Anterior cingulate cortex (tissue), 58 donors: ENCODE data around the gene SOX5.
"Not testable (repeated sequence)": the region's sequence is repeated elsewhere in the genome, so short reads cannot be mapped to it uniquely, and the experiment has no call there.

Experiments
- DNase-seq, 58 donors: peaks; one replicate each; lab custom pipeline; 2025; lab: John Stamatoyannopoulos, UW

The SOX5 gene

DNA sequence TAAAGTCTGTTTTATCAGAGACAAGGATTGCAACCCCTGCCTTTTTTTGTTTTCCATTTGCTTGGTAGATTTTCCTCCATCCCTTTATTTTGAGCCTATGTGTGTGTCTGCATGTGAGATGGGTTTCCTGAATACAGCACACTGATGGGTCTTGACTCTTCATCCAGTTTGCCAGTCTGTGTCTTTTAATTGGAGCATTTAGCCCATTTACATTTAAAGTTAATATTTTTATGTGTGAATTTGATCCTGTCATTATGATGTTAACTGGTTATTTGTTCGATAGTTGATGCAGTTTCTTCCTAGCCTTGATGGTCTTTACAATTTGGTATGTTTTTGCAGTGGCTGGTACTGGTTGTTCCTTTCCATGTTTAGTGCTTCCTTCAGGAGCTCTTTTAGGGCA is 430.0 kb downstream of the SOX5 start:
- DNase-seq: not testable (repeated sequence)

DNA sequence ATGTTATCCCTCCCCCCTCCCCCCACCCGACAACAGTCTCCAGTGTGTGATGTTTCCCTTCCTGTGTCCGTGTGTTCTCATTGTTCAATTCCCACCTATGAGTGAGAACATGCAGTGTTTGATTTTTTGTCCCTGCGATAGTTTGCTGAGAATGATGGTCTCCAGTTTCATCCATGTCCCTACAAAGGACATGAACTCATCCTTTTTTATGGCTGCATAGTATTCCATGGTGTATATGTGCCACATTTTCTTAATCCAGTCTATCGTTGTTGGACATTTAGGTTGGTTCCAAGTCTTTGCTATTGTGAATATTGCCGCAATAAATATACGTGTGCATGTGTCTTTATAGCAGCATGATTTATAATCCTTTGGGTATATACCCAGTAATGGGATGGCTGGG is 433.7 kb downstream of the SOX5 start:
- DNase-seq: not testable (repeated sequence)

DNA sequence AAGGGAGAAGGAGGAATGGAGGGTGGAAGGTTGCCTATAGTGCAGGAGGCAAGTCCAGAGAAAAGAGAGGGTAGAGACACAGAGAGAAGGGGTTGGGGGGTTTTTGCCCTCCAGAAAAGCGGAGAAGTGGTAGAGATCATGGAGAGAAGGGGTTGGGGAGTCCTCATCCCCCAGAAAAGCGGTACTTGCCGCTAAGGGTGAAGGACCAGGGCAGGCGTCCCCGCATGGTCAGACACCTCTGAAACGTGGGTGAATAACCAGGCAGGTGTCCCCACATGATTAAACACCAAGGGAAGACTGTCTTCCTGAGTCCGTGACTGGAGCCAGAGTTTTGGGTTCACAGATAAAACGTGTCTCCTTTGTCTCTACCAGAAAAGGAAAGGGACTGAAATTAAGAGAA is 439.0 kb downstream of the SOX5 start:
- DNase-seq: no peak

DNA sequence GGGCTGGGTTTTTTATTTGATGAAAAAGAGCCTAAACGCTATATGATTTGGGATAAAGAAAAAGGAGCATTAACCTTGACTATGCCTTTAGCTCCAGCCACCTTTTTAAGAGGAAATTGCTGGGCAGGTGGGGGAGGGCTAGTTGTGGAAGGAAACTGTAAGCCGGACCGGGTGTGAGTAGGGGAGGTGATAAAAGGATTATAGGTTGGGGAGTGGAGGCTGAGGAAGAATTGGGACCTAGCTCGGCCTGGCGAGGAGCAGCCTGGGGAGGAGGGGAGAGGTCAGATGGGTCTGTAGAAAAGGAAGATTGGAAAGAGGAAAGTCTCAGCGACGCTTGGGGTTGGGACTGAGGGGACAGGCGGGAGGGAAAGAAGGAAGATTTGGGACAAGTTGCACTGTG is 439.6 kb downstream of the SOX5 start:
- DNase-seq: not testable (repeated sequence)

DNA sequence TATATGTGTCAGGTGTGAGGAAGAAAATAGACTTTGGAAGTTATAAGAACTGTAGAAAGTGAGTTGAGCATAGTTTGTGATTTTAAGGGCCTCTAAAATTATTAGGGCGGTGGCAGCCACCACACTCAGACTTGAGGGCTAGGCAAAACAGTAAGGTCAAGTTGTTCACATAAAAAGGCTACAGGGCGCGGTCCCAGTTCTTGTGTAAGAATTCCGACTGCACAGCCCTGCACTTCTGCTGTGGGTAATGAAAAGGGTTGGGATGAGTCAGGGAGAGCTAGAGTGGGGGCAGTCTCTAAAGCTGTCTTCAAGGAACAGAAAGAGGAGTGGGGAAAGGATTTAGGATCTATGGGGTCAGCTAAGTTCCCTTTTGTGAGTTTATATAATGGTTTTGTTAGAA is 441.7 kb downstream of the SOX5 start:
- not testable (repeated sequence) for DNase-seq

DNA sequence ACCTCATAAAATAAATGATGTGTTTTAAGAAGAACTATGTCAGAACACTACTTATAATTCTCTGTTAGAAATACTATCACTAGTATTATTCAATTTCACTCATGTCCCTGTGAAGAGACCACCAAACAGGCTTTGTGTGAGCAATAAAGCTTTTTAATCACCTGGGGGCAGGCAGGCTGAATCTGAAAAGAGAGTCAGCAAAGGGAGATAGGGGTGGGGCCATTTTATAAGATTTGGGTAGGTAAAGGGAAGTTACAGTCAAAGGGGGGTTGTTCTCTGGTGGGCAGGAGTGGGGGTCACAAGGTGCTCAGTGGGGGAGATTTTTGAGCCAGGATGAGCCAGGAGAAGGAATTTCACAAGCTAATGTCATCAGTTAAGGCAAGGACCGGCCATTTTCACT is 443.7 kb downstream of the SOX5 start:
- DNase-seq: not testable (repeated sequence)

DNA sequence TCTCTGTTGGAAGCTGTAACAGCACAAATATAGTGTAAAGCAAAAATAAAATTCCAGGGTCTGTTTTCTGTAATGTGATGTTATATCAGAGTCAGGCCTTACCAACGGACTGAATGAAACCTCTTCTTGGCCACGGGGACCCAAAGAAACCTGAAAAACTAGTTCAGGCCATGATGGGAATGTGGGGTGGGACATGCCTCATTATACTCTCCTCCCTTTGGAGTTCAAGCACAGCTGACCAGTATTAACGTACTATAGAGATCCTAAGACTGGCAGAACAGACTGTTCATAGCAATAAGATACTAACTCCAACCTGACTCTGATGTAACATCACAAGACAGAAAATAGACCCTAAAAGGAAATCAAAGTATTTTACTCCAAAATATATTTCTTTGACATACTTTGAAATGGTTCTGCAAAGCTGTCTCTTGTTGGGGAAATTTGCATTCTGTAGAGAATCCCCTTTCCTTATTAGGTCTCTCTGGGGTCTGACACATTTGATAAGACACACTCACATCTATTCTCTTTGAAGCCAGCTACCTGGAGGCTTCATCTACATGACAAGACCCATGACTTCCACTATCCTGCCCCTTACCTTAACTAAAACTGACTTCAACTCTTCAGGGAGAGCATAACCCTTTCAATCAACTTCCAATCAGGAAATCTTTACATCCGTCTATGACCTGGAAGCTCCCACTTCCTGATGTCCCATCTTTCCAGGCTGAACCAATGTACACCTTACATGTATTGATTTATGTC is 444.6 kb downstream of the SOX5 start:
- no peak for DNase-seq

DNA sequence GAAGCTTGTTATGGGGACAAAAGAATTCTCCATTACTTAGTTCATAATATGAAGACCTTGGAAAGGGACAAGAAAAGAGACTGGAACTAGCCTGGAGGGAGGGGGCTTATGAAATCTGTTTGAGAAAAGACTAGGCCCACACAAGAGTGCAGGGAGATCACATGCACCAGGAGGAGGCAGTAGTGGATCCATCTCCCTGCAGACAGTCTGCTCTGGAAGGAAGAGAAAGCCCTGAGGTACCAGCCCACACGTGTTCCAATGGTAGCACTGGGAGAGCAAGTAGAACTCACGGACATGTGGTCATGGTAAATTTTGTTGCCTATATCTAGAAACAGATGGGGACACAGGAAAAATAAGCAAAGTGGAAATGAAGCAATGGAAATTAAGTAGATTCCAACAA is 445.4 kb downstream of the SOX5 start:
- DNase-seq: no peak

DNA sequence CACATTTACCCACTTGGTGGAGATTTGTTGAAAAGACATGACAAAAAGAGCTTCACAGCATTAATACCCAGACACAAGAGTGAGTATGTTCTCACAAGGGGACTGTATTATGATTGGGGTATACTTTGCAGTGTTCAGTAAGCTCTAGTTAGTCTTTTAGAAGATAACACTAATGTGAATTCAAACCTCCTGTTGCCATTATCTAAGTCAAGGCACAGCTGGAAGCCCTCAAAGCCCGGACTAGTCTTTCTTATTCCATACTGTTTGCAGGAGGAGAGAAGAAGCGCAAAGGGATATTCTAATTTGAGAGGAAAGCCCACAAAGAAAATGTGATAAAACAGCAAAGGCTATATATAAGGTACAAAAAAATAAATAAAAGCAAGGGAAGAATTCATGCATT is 445.9 kb downstream of the SOX5 start:
- no peak for DNase-seq

DNA sequence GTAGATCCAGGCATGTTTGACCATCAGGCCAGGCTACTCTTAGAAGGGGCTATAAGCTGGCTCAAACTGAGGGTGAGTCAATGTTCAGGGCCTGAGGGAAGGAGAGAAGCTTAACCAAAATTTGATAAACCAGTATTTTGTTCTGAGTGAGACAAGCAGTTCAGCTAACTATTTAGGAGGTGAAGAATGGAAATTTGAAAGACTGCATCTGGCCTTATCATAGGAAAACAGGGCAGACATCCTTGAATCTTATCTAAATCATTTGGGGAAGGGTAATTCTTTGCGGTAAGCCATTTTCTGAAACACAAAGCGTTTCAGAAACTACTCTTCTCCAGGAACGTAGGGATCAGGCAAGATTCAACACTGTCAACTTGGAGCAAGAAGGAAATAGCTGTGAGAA is 447.2 kb downstream of the SOX5 start:
- no peak for DNase-seq

DNA sequence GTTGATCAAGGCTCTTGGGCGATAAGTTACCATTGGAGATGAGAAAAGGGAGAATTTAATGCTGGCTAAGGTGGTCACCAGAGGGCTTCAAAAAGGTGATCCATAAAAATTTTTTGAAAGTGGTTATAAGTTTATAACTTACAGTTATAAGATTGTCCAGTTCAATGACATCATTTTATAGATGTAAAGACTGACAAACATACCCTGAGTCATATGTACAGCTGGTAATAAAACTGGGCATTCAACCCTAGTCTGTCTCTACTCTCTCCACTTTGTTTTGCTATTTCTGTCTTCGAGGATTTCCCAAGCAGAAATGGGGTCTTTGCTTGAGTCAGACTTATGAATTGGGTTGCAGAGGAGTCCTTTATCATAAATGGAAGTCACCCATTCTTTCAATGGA is 454.0 kb downstream of the SOX5 start:
- DNase-seq: no peak

DNA sequence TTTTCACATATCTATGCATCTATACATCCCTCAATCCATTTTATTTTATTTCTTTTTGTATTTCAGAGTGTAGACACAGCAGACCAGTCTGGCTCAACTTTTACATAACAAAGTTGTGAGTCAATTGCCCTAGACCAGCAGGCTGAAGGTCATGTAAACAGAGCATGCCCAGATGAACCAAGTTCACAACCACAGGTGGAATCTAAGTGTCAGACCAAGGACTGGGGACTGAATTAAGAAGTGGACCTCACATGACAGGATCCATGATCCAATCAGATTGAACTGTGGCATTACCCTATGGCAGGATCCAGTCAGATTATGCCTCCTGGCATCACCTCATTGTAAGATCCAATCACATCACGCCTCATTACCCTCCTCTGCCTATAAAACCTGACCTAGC is 455.8 kb downstream of the SOX5 start:
- DNase-seq: no peak

DNA sequence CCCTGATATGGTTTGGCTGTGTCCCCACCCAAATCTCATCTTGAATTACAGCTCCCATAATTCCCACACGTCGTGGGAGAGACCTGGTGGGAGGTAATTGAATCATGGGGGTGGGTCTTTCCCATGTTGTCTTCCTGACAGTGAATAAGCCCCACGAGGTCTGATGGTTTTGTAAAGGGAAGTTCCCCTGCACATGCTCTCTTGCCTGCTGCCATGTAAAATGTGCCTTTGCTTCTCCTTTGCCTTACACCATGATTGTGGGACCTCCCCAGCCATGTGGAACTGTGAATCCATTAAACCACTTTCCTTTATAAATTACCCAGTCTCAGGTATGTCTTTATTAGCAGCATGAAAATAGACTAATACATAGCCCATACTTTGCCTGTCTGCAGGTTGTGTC is 458.4 kb downstream of the SOX5 start:
- DNase-seq: not testable (repeated sequence)

DNA sequence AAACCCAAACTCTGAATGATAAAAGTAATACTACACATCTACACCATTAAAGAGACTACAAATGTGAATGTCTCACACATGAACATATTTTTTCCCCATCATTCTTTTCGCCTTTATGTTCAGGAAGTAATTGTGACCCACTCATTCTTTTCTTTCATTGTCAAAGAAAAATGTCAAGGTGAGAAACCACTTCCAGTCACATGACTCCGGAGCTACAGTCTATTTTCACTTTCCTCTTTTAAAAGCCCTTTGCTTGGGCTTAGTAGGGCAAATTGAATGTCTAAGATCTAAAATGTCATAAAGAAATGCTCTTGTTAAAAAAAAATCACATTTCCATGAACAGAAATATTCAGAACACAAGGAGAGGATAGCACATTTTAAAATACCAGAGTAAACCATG is 461.3 kb downstream of the SOX5 start:
- DNase-seq: no peak

DNA sequence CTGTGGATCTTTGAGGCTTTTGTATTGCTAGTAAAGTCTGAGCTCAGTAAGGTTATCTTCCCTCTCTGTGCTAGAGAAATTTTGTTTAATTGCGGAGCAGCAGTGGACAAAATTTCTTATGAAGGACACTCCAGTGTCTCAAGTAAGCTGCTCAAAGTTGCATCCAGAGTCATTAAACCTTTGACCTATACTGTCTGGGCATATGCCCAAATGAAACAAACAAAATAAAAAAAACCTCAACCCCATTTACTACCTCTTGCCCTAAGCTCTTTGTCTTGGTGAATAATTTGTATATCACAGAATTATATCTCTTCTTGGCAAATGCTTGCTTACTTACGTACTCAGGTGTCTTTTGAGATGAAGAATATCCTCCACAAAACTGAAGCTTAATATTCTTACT is 465.2 kb downstream of the SOX5 start:
- DNase-seq: no peak

DNA sequence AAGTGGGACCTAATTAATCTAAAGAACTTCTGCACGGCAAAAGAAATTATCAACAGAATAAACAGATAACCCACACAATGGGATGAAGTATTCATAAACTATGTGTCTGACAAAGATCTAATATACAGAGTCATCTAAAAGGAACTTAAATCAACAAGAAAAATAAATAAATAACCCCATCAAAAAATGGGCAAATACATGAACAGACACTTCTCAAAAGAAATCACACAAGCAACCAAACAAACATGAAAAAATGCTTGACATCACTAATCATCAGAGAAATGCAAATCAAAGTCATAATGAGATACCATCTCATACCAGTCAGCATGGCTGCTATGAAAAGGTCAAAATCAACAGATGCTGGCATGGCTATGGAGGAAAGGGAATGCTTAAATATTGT is 466.9 kb downstream of the SOX5 start:
- DNase-seq: no peak
